KMS-11 (cell line): ENCODE results near the gene PA2G4.
A peak's percentile ranks its signal among the peaks of the same experiment; 100 is the strongest.
"Not testable (repeated sequence)": the region's sequence is repeated elsewhere in the genome, so short reads cannot be mapped to it uniquely, and the experiment has no call there.

Source experiments
- H2AFZ ChIP-seq: fragments of 200-600 bp; sonication (generic); 2 replicates; pipeline ENCODE4 v1.6.1; 2016; ENCODE audit warnings: antibody characterized with exemption, mixed run types, low read depth
- H3K27ac ChIP-seq: fragments of 200-600 bp; sonication (generic); 2 replicates; pipeline ENCODE4 v1.6.1; 2016; ENCODE audit warnings: mild to moderate bottlenecking, mixed run types
- H3K27me3 ChIP-seq: fragments of 200-600 bp; sonication (generic); 2 replicates; pipeline ENCODE4 v1.6.1; 2017; ENCODE audit warnings: mild to moderate bottlenecking, low read depth, mixed run types, moderate library complexity; ENCODE audit not compliant: insufficient read depth
- H3K36me3 ChIP-seq: fragments of 200-600 bp; sonication (generic); 2 replicates; pipeline ENCODE4 v1.6.1; 2017; ENCODE audit warnings: mild to moderate bottlenecking, mixed run types; ENCODE audit not compliant: insufficient read depth
- H3K4me1 ChIP-seq: fragments of 200-600 bp; sonication (generic); 2 replicates; pipeline ENCODE4 v1.6.1; 2016; ENCODE audit warnings: mild to moderate bottlenecking, low read depth, mixed run types; ENCODE audit not compliant: poor library complexity, severe bottlenecking
- H3K4me2 ChIP-seq: fragments of 200-600 bp; sonication (generic); 2 replicates; pipeline ENCODE4 v1.7.0; 2016; ENCODE audit warnings: mild to moderate bottlenecking, mixed run types
- H3K4me3 ChIP-seq: fragments of 200-600 bp; sonication (generic); IDR thresholded peaks from 2 replicates; pipeline ENCODE4 v1.6.1; 2017; ENCODE audit warnings: low read depth, low read length, mixed read lengths; ENCODE audit not compliant: insufficient read depth
- H3K79me2 ChIP-seq: fragments of 200-600 bp; sonication (generic); 2 replicates; pipeline ENCODE4 v1.6.1; 2016; ENCODE audit warnings: low read depth, mixed run types; ENCODE audit not compliant: insufficient read depth
- H3K9ac ChIP-seq: fragments of 200-600 bp; sonication (generic); 2 replicates; pipeline ENCODE4 v1.6.1; 2016; ENCODE audit warnings: mild to moderate bottlenecking, mixed run types
- H4K20me1 ChIP-seq: fragments of 200-600 bp; sonication (generic); 2 replicates; pipeline ENCODE4 v1.6.1; 2016; ENCODE audit warnings: mild to moderate bottlenecking, mixed run types; ENCODE audit not compliant: insufficient read depth
- CTCF ChIP-seq: fragments of 200-600 bp; sonication (generic); conservative IDR thresholded peaks from 2 replicates; pipeline ENCODE4 v1.6.1; 2017; ENCODE audit warnings: low read depth, mild to moderate bottlenecking, antibody characterized with exemption, low read length, moderate library complexity, mixed read lengths

The PA2G4 gene

GRCh38 chr12:56074396-56074795 is 30.0 kb upstream of the PA2G4 start:
- Histone ChIP-seq H2AFZ (no peak overlapping the region), H3K4me2 (no peak overlapping the region), H4K20me1 (no peaks in the 10 kb centered on the region), H3K27ac (no peak overlapping the region), H3K27me3 (no peaks in the 10 kb centered on the region; the same call in 1 of the 2 replicates), H3K9ac (no peak overlapping the region), H3K4me3 (no peak overlapping the region), H3K4me1 (peaks cover 6% of the 10 kb centered on the region), H3K79me2 (no peaks in the 10 kb centered on the region), H3K36me3 (no peaks in the 10 kb centered on the region)
- TF ChIP-seq CTCF, result no peak

- Histone ChIP-seq H3K4me1 (peaks cover 13% of the 10 kb centered on the region), H3K27me3 (peaks cover 27% of the 10 kb centered on the region; the same call in 1 of the 2 replicates)
- H3K4me3 ChIP-seq, H3K4me2 ChIP-seq, H3K27ac ChIP-seq, H4K20me1 ChIP-seq, H2AFZ ChIP-seq, H3K79me2 ChIP-seq, H3K36me3 ChIP-seq, H3K9ac ChIP-seq: not testable (repeated sequence)
Measured at GRCh38 chr12:56077966-56078365, 26.4 kb upstream of the PA2G4 start.

GRCh38 chr12:56078427-56078826 is 25.9 kb upstream of the PA2G4 start:
- Histone ChIP-seq H3K79me2 (no peaks in the 10 kb centered on the region), H3K27me3 (peaks cover 30% of the 10 kb centered on the region; the same call in 1 of the 2 replicates), H3K36me3 (no peaks in the 10 kb centered on the region), H3K27ac (no peak overlapping the region), H2AFZ (0 out of 2 replicates have a peak overlapping the region, but pooled peaks have one; percentile 92), H3K9ac (no peak overlapping the region), H4K20me1 (no peaks in the 10 kb centered on the region), H3K4me1 (peaks cover 13% of the 10 kb centered on the region), H3K4me3 (no peak overlapping the region), H3K4me2 (peak overlapping the region; percentile 88; the same call in 1 of the 2 replicates)
- TF ChIP-seq CTCF, result no peak

- Histone ChIP-seq H3K9ac (peak overlapping the region; percentile 24; the same call in 1 of the 2 replicates), H4K20me1 (no peaks in the 10 kb centered on the region), H3K79me2 (no peaks in the 10 kb centered on the region), H2AFZ (peak overlapping the region; percentile 92), H3K4me1 (peaks cover 13% of the 10 kb centered on the region), H3K27me3 (peaks cover 33% of the 10 kb centered on the region; the same call in 1 of the 2 replicates), H3K4me3 (no peak overlapping the region), H3K27ac (no peak overlapping the region), H3K4me2 (peak overlapping the region; percentile 88), H3K36me3 (no peaks in the 10 kb centered on the region)
- TF ChIP-seq CTCF, result peak; percentile 91
Measured at GRCh38 chr12:56078931-56079722, 25.2 kb upstream of the PA2G4 start.
